Activated B cell treated with CpG ODN at 0.5 μM for 24 hours (primary cell): ENCODE measurements around the gene TLCD3A. TPM values are rescaled to one million over a fixed set of nuclear protein-coding genes. Genes with fewer than 3 reads are reported as not detected.
"Not testable (repeated sequence)": the region's sequence is repeated elsewhere in the genome, so short reads cannot be mapped to it uniquely, and the experiment has no call there.

ENCODE experiments used
- ATAC-seq: fragments of 200-7000 bp; cut with Tn5 transposase; one replicate; pipeline ENCODE4 v1.10.0; 2021; ENCODE audit warnings: low read depth, mild to moderate bottlenecking, moderate library complexity
- CTCF ChIA-PET: fragments of 350-600 bp; sonication (Branson Sonifier 250); formaldehyde crosslinking; loops from one replicate; lab custom pipeline; 2021; ENCODE audit warnings: antibody characterized with exemption; lab: Charles Lee
- POLR2A ChIA-PET: fragments of 350-600 bp; sonication (Branson Sonifier 250); formaldehyde crosslinking; loops from one replicate; lab custom pipeline; 2021; ENCODE audit warnings: antibody characterized with exemption; lab: Charles Lee
- DNase-seq: peaks from one replicate; pipeline ENCODE4 v3.0.0; 2022
- H3K27ac Mint-ChIP-seq: one replicate; pipeline ENCODE4 v1.8.0; 2020; ENCODE audit warnings: mixed read lengths
- H3K27me3 Mint-ChIP-seq: one replicate; pipeline ENCODE4 v1.8.0; 2021; ENCODE audit warnings: mixed read lengths
- H3K36me3 Mint-ChIP-seq: one replicate; pipeline ENCODE4 v1.8.0; 2021; ENCODE audit warnings: low read depth, mixed read lengths
- H3K4me1 Mint-ChIP-seq: one replicate; pipeline ENCODE4 v1.8.0; 2021; ENCODE audit warnings: mixed read lengths
- H3K4me3 Mint-ChIP-seq: one replicate; pipeline ENCODE4 v1.8.0; 2020; ENCODE audit warnings: mild to moderate bottlenecking, mixed read lengths
- H3K9me3 Mint-ChIP-seq: one replicate; pipeline ENCODE4 v1.8.0; 2020; ENCODE audit warnings: mixed read lengths
- CTCF ChIP-seq: fragments of 200-600 bp; IDR thresholded peaks from one replicate; pipeline ENCODE4 v1.8.0; 2022; ENCODE audit warnings: antibody characterized with exemption, mild to moderate bottlenecking
- intact Hi-C: fragments of 100-400 bp; cut with micrococcal nuclease; formaldehyde crosslinking; loops from one replicate; pipeline ENCODE4 v1.15.1; 2024
- total RNA-seq: library from RNA; stranded (reverse); gene quantifications from 2 replicates; pipeline ENCODE4 v1.2.3, GENCODE V29; 2022

Gene TLCD3A
- total RNA-seq, 1 donor from 2014 or later = 2.8 TPM

GRCh38 chr17:774313-774584 lies 41.9 kb downstream of the TLCD3A start:
- no peak for TF ChIP-seq CTCF
- Mint-ChIP-seq H3K9me3 (no peaks in the 10 kb centered on the region), H3K27ac (no peak overlapping the region), H3K27me3 (no peaks in the 10 kb centered on the region), H3K36me3 (peaks cover 84% of the 10 kb centered on the region), H3K4me3 (no peak overlapping the region), H3K4me1 (no peaks in the 10 kb centered on the region)
- ATAC-seq = no peak
- intact Hi-C loops = no loop called here
- DNase-seq = no peak
- ChIA-PET POLR2A (no interaction called here), CTCF (no interaction called here)

- no peak for ATAC-seq
- Mint-ChIP-seq H3K27me3 (no peaks in the 10 kb centered on the region), H3K4me1 (peaks cover 21% of the 10 kb centered on the region), H3K4me3 (no peak overlapping the region), H3K36me3 (peaks cover 62% of the 10 kb centered on the region), H3K27ac (no peak overlapping the region), H3K9me3 (no peaks in the 10 kb centered on the region)
- POLR2A ChIA-PET = no interaction called here
- intact Hi-C loops = no loop called here
- CTCF ChIA-PET = interaction anchor here (1.0 to 2.1 kb wide), 2 partner anchors 218 to 366 kb away, joined by 3 to 4 read pairs; partner anchors contain the start of gene TIMM22
- TF ChIP-seq CTCF = no peak
- DNase-seq = no peak
Measured at GRCh38 chr17:778096-778495, 45.7 kb downstream of the TLCD3A start.

GRCh38 chr17:781805-782731 lies 49.7 kb downstream of the TLCD3A start, which contains the start of the genes GLOD4 and MRM3:
GLOD4 (minus strand) TSS chr17:782280; CDS start chr17:782255, 25 bp downstream.
MRM3 (plus strand) TSS chr17:782353; CDS start chr17:782379, 26 bp downstream.
- intact Hi-C loops = loop anchor here (1.0 to 10.0 kb wide), 5 partner anchors 30 to 567 kb away; partner anchors contain the start of genes GEMIN4, NXN and TIMM22
- Mint-ChIP-seq H3K27me3 (no peaks in the 10 kb centered on the region), H3K4me3 (peak within 1 kb of the TSS; percentile 98), H3K27ac (peak within 1 kb of the TSS; percentile 94), H3K4me1 (peaks cover 38% of the 10 kb centered on the region), H3K9me3 (no peaks in the 10 kb centered on the region), H3K36me3 (peaks cover 35% of the 10 kb centered on the region)
- DNase-seq = peak; percentile 99
- ChIA-PET CTCF (interaction anchor here (0.7 to 1.8 kb wide), 5 partner anchors 29 to 370 kb away, joined by 3 to 7 read pairs (median 4); partner anchors contain the start of genes GEMIN4 and TIMM22), POLR2A (interaction anchor here (1.0 to 2.4 kb wide), 10 partner anchors 13 to 219 kb away, joined by 3 to 23 read pairs (median 4); partner anchors contain the start of genes GEMIN4, TIMM22 and VPS53)
- ATAC-seq = peak; percentile 96
- no peak for TF ChIP-seq CTCF

- H3K4me3 Mint-ChIP-seq = peak overlapping the region; percentile 12
- no peaks in the 10 kb centered on the region for H3K27me3 Mint-ChIP-seq
- no peaks in the 10 kb centered on the region for H3K9me3 Mint-ChIP-seq
- TF ChIP-seq CTCF = no peak
- peaks cover 38% of the 10 kb centered on the region for H3K4me1 Mint-ChIP-seq
- peaks cover 40% of the 10 kb centered on the region for H3K36me3 Mint-ChIP-seq
- POLR2A ChIA-PET = no interaction called here
- no peak for ATAC-seq
- CTCF ChIA-PET = no interaction called here
- no peak for DNase-seq
- intact Hi-C loops = loop anchor here (10.0 kb wide), 1 partner anchor 569 kb away; no protein-coding TSS in a partner anchor
- no peak overlapping the region for H3K27ac Mint-ChIP-seq
Measured at GRCh38 chr17:784143-784542, 51.7 kb downstream of the TLCD3A start.

- CTCF ChIA-PET, H3K27me3 Mint-ChIP-seq, H3K4me3 Mint-ChIP-seq, H3K27ac Mint-ChIP-seq, ATAC-seq, H3K9me3 Mint-ChIP-seq, DNase-seq, POLR2A ChIA-PET: not testable (repeated sequence)
- peaks cover 34% of the 10 kb centered on the region for H3K4me1 Mint-ChIP-seq
- intact Hi-C loops = loop anchor here (10.0 kb wide), 1 partner anchor 571 kb away; no protein-coding TSS in a partner anchor
- H3K36me3 Mint-ChIP-seq = peaks cover 50% of the 10 kb centered on the region
Measured at GRCh38 chr17:785901-786300, 53.5 kb downstream of the TLCD3A start.
